ENCODE data around the gene PRR5L.

The PRR5L gene

GRCh38 chr11:36361472-36361871, 65.4 kb downstream of the PRR5L start:
- DNase-seq, result no peak

GRCh38 chr11:36361901-36362391, 65.9 kb downstream of the PRR5L start:
- DNase-seq, result no peak

- DNase-seq, result no peak
Observed at GRCh38 chr11:36362902-36363301, 66.8 kb downstream of the PRR5L start.

GRCh38 chr11:36363361-36364268, 67.5 kb downstream of the PRR5L start:
- DNase-seq, result no peak

- DNase-seq, result no peak
Observed at GRCh38 chr11:36364551-36365325, 68.7 kb downstream of the PRR5L start.

- no peak for DNase-seq
Observed at GRCh38 chr11:36365907-36366306, 69.8 kb downstream of the PRR5L start.

- no peak for DNase-seq
Observed at GRCh38 chr11:36367806-36368680, 72.0 kb downstream of the PRR5L start.

- no peak for DNase-seq
Observed at GRCh38 chr11:36371181-36371580, 75.1 kb downstream of the PRR5L start.

GRCh38 chr11:36371590-36371989, 75.5 kb downstream of the PRR5L start:
- DNase-seq, result no peak

- DNase-seq, result no peak
Observed at GRCh38 chr11:36372101-36372771, 76.1 kb downstream of the PRR5L start.

- DNase-seq, result no peak
Observed at GRCh38 chr11:36373016-36374010, 77.2 kb downstream of the PRR5L start.

- no peak for DNase-seq
Observed at GRCh38 chr11:36374726-36375125, 78.6 kb downstream of the PRR5L start.

- no peak for DNase-seq
Observed at GRCh38 chr11:36375353-36376008, 79.4 kb downstream of the PRR5L start.

GRCh38 chr11:36376009-36376887, 80.2 kb downstream of the PRR5L start:
- DNase-seq, result no peak

GRCh38 chr11:36376888-36377758, 81.0 kb downstream of the PRR5L start:
- no peak for DNase-seq

- no peak for DNase-seq
Observed at GRCh38 chr11:36377759-36378564, 81.9 kb downstream of the PRR5L start.

GRCh38 chr11:36379653-36380052, 83.6 kb downstream of the PRR5L start:
- DNase-seq, result no peak

Data from GOT3 (cell line).